Stimulated activated CD4-positive, alpha-beta T cell treated with anti-CD3 and anti-CD28 coated beads, Interleukin-1b, Interleukin-23, amount 100 ng/mL, for 1 hour (primary cell): ENCODE data around the gene ARHGEF17.

ENCODE experiments used
- DNase-seq, 2 donors: peaks; one replicate each; pipeline ENCODE4 v3.0.0-alpha.2; 2020; ENCODE audit warnings: low read depth in 2 of 2

ARHGEF17 gene

DNA sequence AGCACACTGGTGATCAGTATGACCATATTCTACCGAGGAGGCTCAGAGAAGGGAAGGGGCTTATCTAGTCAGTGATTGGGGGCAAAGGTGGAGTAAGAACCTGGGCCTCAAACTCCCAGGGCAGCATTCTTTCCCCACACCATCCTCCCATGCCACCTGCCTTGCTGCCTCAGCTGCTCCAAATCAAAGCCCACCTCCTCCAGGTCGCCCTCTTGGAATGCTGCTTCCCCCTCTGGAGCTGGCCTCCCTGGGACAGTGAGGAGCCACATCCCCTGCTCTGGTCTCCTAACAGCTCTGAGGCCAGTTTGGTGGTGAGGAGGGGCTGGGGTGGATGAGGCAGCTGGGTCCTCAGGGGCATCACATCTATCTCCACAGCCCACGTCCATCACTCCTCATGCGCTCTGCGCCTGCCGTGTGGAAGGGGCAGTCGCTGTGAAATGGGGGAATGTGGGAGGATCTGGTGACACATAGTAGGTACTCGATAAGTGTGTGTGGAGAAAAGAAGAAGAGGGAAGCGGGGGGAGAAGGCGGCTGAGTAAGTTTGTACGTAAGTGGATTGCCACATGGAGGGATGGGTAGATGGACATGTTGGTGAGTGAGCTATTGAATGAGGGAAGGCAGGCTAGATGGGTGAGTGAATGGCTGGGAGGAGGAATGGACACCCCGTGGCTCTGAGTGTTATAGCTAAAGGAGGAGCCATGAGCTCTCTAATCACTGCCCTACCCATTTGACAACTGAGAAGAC, 16.1 kb upstream of the ARHGEF17 start:
- DNase-seq: no peak

DNA sequence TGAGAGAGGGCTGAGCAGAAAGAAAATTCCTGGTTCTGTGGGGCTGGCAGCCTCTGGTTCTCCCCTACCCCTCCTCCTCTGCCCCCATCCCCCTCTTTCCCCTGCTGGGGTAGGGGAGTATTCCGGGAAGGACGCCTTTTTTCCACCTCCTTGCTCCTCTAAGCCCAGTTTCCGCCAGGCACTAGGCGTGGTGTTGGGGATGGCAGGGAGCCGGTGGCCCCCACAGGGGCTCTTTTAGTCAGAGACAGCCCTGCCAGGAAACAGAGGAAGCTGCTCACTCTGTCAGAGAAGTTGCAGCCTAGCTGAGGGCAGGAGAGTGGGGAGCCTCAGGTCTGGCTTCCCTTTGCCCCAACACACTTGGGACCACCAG, 15.6 kb upstream of the ARHGEF17 start:
- no peak for DNase-seq

GRCh38 chr11:73293356-73293936, 14.6 kb upstream of the ARHGEF17 start:
- no peak for DNase-seq

DNA sequence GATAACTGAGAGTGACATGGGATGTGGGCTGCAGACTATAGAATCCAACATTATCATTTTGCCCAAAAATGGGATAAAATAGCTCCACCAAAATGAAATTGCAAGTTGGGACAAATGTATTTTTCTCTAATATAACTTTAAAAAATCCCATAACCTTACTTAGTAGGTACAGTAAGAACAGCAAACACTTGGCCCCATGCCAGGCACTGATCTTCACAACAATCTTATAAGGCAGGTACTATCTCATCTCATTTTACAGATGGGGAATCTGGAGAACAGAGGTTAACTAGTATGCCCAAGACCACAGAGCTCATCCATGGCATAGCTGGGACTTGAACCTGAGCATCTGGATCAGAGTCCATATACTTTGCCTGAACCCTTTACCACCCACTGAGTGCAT, 13.5 kb upstream of the ARHGEF17 start:
- no peak for DNase-seq

DNA sequence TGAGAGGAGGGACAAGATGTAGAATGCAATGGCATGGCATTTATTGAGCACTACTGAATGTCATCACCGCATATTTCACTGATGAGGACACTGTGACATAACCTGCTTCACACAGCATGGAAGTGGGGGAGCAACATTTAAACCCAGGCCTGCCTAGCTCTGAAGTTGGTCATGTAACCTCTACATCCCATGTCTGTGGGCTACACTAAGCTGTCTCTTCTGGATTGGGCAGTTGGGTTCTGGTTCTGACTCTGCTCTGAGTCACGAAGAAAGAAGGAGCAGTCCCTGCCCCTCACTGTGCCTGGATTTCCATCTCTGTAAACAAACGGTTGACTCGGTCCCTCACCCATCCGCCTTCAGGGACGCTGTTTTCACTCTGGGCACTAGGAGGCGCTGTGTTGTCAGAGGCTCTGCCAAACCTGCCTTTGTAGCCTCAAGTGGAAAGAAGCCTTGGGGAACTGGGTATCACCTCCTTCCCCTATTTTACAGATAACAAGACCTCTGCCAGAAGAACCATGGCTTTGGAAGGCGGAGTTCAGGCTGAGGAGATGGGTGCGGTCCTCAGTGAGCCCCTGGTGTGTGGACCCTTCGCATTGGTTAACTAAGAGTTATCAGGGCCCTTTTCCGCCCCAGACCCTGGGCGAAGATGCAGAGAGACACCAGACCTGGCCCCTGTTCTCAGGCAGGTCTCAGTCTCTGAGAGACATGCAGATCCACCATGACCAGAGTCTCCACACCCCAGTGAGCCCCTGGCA, 12.7 kb upstream of the ARHGEF17 start:
- DNase-seq: peak; percentile 25 to 67

DNA sequence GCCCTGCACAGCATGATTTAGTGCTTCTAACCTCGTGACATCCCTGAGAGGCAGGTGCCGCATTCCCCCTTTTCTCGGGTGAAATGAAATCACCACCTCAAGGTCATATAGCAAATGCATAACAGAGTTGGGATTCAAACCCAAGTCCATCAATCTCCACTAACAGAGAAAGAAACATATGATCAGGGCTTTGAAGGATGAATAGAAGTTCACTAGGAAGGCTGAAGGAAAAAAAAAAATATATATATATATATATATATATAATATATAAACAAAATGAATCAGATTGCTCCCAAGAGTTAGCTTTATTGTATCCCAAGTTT, 12.1 kb upstream of the ARHGEF17 start:
- DNase-seq: no peak

- no peak for DNase-seq
Measured at GRCh38 chr11:73296501-73297230, 11.4 kb upstream of the ARHGEF17 start.

GRCh38 chr11:73297231-73297590, 10.9 kb upstream of the ARHGEF17 start:
- no peak for DNase-seq

- DNase-seq: no peak
Measured at GRCh38 chr11:73297702-73298101, 10.4 kb upstream of the ARHGEF17 start.

GRCh38 chr11:73298233-73298632, 9.8 kb upstream of the ARHGEF17 start:
- no peak for DNase-seq

GRCh38 chr11:73299751-73300150, 8.3 kb upstream of the ARHGEF17 start:
- DNase-seq: no peak

DNA sequence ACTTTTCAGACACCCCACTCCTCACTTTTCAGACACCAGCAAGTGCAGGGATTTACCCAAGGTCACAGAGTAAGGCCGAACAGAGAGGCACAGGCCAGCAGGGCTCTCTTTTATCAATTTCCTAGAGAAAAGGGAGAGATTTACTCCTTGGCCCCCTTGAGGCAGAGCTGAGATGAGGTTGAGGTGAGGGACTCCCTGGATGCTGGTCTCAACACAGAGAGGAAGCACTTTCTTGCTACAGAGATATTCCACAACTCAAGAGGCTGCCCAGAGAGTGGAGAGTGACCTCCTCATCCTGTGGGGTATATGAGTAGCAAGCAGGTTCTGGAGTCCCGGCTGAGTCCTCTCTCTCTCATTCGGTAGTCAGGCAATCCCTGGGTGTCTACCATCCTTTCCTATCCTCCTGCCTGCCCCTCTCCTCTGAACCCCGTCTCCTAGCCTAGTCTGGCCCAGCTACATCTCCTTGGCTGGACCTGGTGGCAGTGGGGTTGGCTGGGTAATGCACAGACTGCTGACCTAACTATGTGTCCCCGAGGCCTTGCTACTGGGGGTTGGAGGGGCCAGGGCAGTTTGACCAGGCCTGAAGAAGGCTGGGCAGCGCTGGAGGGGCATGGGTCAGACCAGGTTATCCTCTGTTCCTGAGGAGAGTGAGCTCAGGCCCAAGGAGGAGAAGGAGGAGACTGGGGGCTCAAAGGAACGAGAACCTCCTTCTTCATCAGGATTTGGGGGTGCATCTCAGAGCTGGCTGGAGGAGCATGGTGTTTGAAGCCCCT, 1.8 kb upstream of the ARHGEF17 start:
- no peak for DNase-seq

DNA sequence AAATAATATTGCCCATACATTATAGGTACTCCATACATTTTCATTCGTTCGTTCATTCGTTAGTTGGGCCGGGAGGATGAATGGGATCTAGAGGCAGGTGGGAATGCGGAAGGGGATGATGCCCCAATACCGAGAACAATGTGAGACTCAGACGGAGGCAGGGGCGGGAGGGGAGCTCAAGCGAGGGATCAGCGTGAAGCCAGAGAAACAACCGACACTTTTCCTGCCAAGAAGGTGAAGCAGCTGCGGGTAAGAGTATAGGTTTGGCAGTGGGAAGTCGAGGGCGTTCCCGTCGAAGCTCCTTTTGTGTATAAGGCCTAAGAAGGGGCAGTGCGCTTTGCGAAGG, 1.1 kb upstream of the ARHGEF17 start:
- no peak for DNase-seq

GRCh38 chr11:73307323-73308002, 613 bp upstream of the ARHGEF17 start:
- DNase-seq: peak; percentile 72 to 88

GRCh38 chr11:73308961-73309919, 1.2 kb downstream of the ARHGEF17 start:
- DNase-seq: no peak

DNA sequence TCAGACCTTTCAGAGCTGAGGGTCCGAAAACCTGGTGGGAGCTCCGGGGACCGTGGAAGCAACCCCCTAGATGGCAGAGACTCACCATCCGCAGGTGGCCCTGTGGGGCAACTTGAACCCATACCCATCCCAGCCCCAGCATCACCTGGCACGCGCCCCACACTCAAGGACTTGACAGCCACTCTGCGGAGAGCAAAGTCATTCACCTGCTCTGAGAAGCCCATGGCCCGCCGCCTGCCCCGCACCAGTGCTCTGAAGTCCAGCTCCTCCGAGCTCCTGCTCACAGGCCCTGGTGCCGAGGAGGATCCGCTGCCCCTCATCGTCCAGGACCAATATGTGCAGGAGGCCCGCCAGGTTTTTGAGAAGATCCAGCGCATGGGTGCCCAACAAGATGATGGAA, 2.0 kb downstream of the ARHGEF17 start:
- DNase-seq: no peak

DNA sequence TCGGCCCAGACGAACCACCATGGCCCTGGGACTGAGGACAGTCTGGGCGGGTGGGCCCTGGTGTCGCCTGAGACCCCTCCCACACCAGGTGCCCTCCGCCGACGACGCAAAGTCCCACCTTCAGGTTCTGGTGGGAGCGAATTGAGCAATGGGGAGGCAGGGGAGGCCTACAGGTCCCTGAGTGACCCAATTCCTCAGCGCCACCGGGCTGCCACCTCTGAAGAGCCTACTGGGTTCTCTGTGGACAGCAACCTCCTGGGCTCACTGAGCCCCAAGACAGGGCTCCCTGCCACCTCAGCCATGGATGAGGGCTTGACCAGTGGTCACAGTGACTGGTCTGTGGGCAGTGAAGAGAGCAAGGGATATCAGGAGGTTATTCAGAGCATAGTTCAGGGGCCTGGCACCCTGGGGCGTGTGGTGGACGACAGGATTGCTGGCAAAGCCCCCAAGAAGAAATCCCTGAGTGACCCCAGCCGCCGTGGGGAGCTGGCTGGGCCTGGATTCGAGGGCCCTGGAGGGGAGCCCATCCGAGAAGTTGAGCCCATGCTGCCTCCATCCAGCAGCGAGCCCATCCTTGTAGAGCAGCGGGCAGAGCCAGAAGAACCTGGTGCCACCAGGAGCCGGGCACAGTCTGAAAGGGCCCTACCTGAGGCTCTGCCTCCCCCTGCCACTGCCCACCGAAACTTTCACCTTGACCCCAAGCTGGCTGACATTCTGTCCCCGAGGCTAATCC, 2.8 kb downstream of the ARHGEF17 start:
- DNase-seq: no peak

GRCh38 chr11:73311394-73311869, 3.4 kb downstream of the ARHGEF17 start:
- DNase-seq: no peak

GRCh38 chr11:73312036-73312435, 4.0 kb downstream of the ARHGEF17 start:
- no peak for DNase-seq
